Progenitor cell of endocrine pancreas (in vitro differentiated cells): ENCODE data around the gene ANKRD29. TPM values are rescaled to one million over a fixed set of nuclear protein-coding genes. Genes with fewer than 3 reads are reported as not detected.

ENCODE experiments used
- DNase-seq: peaks from one replicate; pipeline ENCODE4 v3.0.0; 2021; ENCODE audit warnings: low spot score; ENCODE audit not compliant: unreplicated experiment
- H3K27ac Mint-ChIP-seq: 2 replicates; pipeline ENCODE4 v1.8.0; 2021; ENCODE audit warnings: mild to moderate bottlenecking, moderate library complexity, mixed read lengths
- H3K27me3 Mint-ChIP-seq: 2 replicates; pipeline ENCODE4 v1.8.0; 2021; ENCODE audit warnings: mixed read lengths
- H3K36me3 Mint-ChIP-seq: 2 replicates; pipeline ENCODE4 v1.8.0; 2022; ENCODE audit warnings: mixed read lengths; ENCODE audit not compliant: insufficient read depth
- H3K4me1 Mint-ChIP-seq: 2 replicates; pipeline ENCODE4 v1.8.0; 2021; ENCODE audit warnings: low read depth, mixed read lengths
- H3K4me3 Mint-ChIP-seq: 2 replicates; pipeline ENCODE4 v1.8.0; 2021; ENCODE audit warnings: low read depth, mild to moderate bottlenecking, moderate library complexity, mixed read lengths
- H3K9me3 Mint-ChIP-seq: 2 replicates; pipeline ENCODE4 v1.8.0; 2021; ENCODE audit warnings: low read depth, mixed read lengths
- CTCF ChIP-seq: fragments of 200-600 bp; sonication (generic); IDR thresholded peaks from one replicate; pipeline ENCODE4 v1.5.0; 2021; ENCODE audit warnings: antibody characterized with exemption, mild to moderate bottlenecking; ENCODE audit not compliant: unreplicated experiment
- total RNA-seq: library from RNA; stranded (reverse); gene quantifications from 2 replicates; pipeline ENCODE4 v1.2.1, GENCODE V29; 2021

Gene ANKRD29
- total RNA-seq, 1 donor from 2014 or later, result 0.41 TPM

- no peak for TF ChIP-seq CTCF
- no peaks in the 10 kb centered on the region for H3K4me1 Mint-ChIP-seq
- H3K9me3 Mint-ChIP-seq, result no peaks in the 10 kb centered on the region
- DNase-seq, result no peak
- H3K36me3 Mint-ChIP-seq, result no peaks in the 10 kb centered on the region
- no peak overlapping the region for H3K27ac Mint-ChIP-seq
- H3K4me3 Mint-ChIP-seq, result no peak overlapping the region
- H3K27me3 Mint-ChIP-seq, result peaks cover 47% of the 10 kb centered on the region
Observed at GRCh38 chr18:23636071-23636399, 26.7 kb downstream of the ANKRD29 start.

GRCh38 chr18:23635283-23636070 is 27.2 kb downstream of the ANKRD29 start:
- DNase-seq, result no peak
- Mint-ChIP-seq H3K4me3 (no peak overlapping the region), H3K36me3 (no peaks in the 10 kb centered on the region), H3K4me1 (no peaks in the 10 kb centered on the region), H3K27ac (no peak overlapping the region), H3K27me3 (peaks cover 46% of the 10 kb centered on the region), H3K9me3 (no peaks in the 10 kb centered on the region)
- no peak for TF ChIP-seq CTCF

GRCh38 chr18:23634692-23635091 is 28.0 kb downstream of the ANKRD29 start:
- no peak for DNase-seq
- no peak overlapping the region for H3K4me3 Mint-ChIP-seq
- H3K36me3 Mint-ChIP-seq, result no peaks in the 10 kb centered on the region
- H3K4me1 Mint-ChIP-seq, result peaks cover 2% of the 10 kb centered on the region
- H3K9me3 Mint-ChIP-seq, result no peaks in the 10 kb centered on the region
- TF ChIP-seq CTCF, result no peak
- peaks cover 42% of the 10 kb centered on the region for H3K27me3 Mint-ChIP-seq
- H3K27ac Mint-ChIP-seq, result no peak overlapping the region

- Mint-ChIP-seq H3K4me3 (no peak overlapping the region), H3K27me3 (peaks cover 40% of the 10 kb centered on the region), H3K4me1 (peaks cover 8% of the 10 kb centered on the region), H3K27ac (no peak overlapping the region), H3K36me3 (no peaks in the 10 kb centered on the region), H3K9me3 (no peaks in the 10 kb centered on the region)
- no peak for TF ChIP-seq CTCF
- no peak for DNase-seq
Observed at GRCh38 chr18:23632615-23633014, 30.1 kb downstream of the ANKRD29 start.

- H3K4me3 Mint-ChIP-seq, result no peak overlapping the region
- H3K27ac Mint-ChIP-seq, result no peak overlapping the region
- H3K36me3 Mint-ChIP-seq, result no peaks in the 10 kb centered on the region
- no peak for TF ChIP-seq CTCF
- DNase-seq, result no peak
- no peaks in the 10 kb centered on the region for H3K9me3 Mint-ChIP-seq
- H3K4me1 Mint-ChIP-seq, result peaks cover 8% of the 10 kb centered on the region
- peaks cover 49% of the 10 kb centered on the region for H3K27me3 Mint-ChIP-seq
Observed at GRCh38 chr18:23631746-23632145, 31.0 kb downstream of the ANKRD29 start.
